Osteocyte (in vitro differentiated cells): ENCODE results near the gene VAV1. TPM values are rescaled to one million over a fixed set of nuclear protein-coding genes. Genes with fewer than 3 reads are reported as not detected.
"Not testable (repeated sequence)": the region's sequence is repeated elsewhere in the genome, so short reads cannot be mapped to it uniquely, and the experiment has no call there.

ENCODE experiments used
- DNase-seq: peaks from one replicate; pipeline ENCODE4 v3.0.0; 2021; ENCODE audit warnings: mixed read lengths; ENCODE audit not compliant: unreplicated experiment; ENCODE audit errors: extremely low spot score
- H3K27ac Mint-ChIP-seq: one replicate; pipeline ENCODE4 v1.8.0; 2021; ENCODE audit warnings: mild to moderate bottlenecking, mixed read lengths; ENCODE audit not compliant: unreplicated experiment
- H3K27me3 Mint-ChIP-seq: one replicate; pipeline ENCODE4 v1.8.0; 2021; ENCODE audit warnings: mixed read lengths; ENCODE audit not compliant: unreplicated experiment
- H3K36me3 Mint-ChIP-seq: one replicate; pipeline ENCODE4 v1.8.0; 2021; ENCODE audit warnings: mixed read lengths; ENCODE audit not compliant: unreplicated experiment
- H3K4me1 Mint-ChIP-seq: one replicate; pipeline ENCODE4 v1.8.0; 2021; ENCODE audit warnings: mixed read lengths; ENCODE audit not compliant: unreplicated experiment
- H3K4me3 Mint-ChIP-seq: one replicate; pipeline ENCODE4 v1.8.0; 2021; ENCODE audit warnings: mild to moderate bottlenecking, moderate library complexity, mixed read lengths; ENCODE audit not compliant: unreplicated experiment
- H3K9me3 Mint-ChIP-seq: one replicate; pipeline ENCODE4 v1.8.0; 2021; ENCODE audit warnings: mixed read lengths; ENCODE audit not compliant: unreplicated experiment
- CTCF ChIP-seq: fragments of 200-600 bp; sonication (generic); IDR thresholded peaks from 2 replicates; pipeline ENCODE4 v1.5.0; 2021; ENCODE audit warnings: antibody characterized with exemption, mild to moderate bottlenecking, moderate library complexity
- total RNA-seq: library from RNA; stranded (reverse); gene quantifications from 2 replicates; pipeline ENCODE4 v1.2.1, GENCODE V29; 2021

Gene VAV1
- total RNA-seq, 1 donor from 2014 or later = not detected

- H3K36me3 Mint-ChIP-seq = peaks cover 33% of the 10 kb centered on the region
- H3K27ac Mint-ChIP-seq = peak overlapping the region; percentile 93
- H3K27me3 Mint-ChIP-seq = no peaks in the 10 kb centered on the region
- DNase-seq = no peak
- peaks cover 50% of the 10 kb centered on the region for H3K4me1 Mint-ChIP-seq
- no peak for TF ChIP-seq CTCF
- no peaks in the 10 kb centered on the region for H3K9me3 Mint-ChIP-seq
- no peak overlapping the region for H3K4me3 Mint-ChIP-seq
Measured at GRCh38 chr19:6745965-6746364, 26.5 kb upstream of the VAV1 start.

GRCh38 chr19:6748543-6748942, 24.0 kb upstream of the VAV1 start:
- not testable (repeated sequence) for H3K27ac Mint-ChIP-seq, H3K4me3 Mint-ChIP-seq, H3K9me3 Mint-ChIP-seq

GRCh38 chr19:6750062-6750461, 22.4 kb upstream of the VAV1 start:
- Mint-ChIP-seq H3K27me3 (no peaks in the 10 kb centered on the region), H3K27ac (no peak overlapping the region), H3K9me3 (no peaks in the 10 kb centered on the region), H3K36me3 (peaks cover 31% of the 10 kb centered on the region), H3K4me3 (no peak overlapping the region), H3K4me1 (peaks cover 22% of the 10 kb centered on the region)
- no peak for DNase-seq
- TF ChIP-seq CTCF = no peak

More at GRCh38 chr19:6748543-6748942, 24.0 kb upstream of the VAV1 start:
- not testable (repeated sequence) for DNase-seq, H3K27me3 Mint-ChIP-seq
- Mint-ChIP-seq H3K4me1 (peaks cover 35% of the 10 kb centered on the region), H3K36me3 (peaks cover 34% of the 10 kb centered on the region)

GRCh38 chr19:6751189-6751588, 21.3 kb upstream of the VAV1 start:
- Mint-ChIP-seq H3K36me3 (peaks cover 29% of the 10 kb centered on the region), H3K4me3 (no peak overlapping the region), H3K4me1 (peaks cover 15% of the 10 kb centered on the region), H3K9me3 (no peaks in the 10 kb centered on the region), H3K27ac (no peak overlapping the region), H3K27me3 (no peaks in the 10 kb centered on the region)
- DNase-seq = no peak
- no peak for TF ChIP-seq CTCF

- Mint-ChIP-seq H3K4me1 (peaks cover 15% of the 10 kb centered on the region), H3K4me3 (peak overlapping the region; percentile 68)
Measured at GRCh38 chr19:6752256-6753177, 20.0 kb upstream of the VAV1 start.

More at GRCh38 chr19:6752256-6753177, 20.0 kb upstream of the VAV1 start:
- TF ChIP-seq CTCF = no peak
- no peaks in the 10 kb centered on the region for H3K27me3 Mint-ChIP-seq
- DNase-seq = no peak
- no peaks in the 10 kb centered on the region for H3K9me3 Mint-ChIP-seq
- peaks cover 20% of the 10 kb centered on the region for H3K36me3 Mint-ChIP-seq
- no peak overlapping the region for H3K27ac Mint-ChIP-seq
